Thoracic aorta (tissue), 2 donors: ENCODE data around the gene LYVE1. TPM values are rescaled to one million over a fixed set of nuclear protein-coding genes. Genes with fewer than 3 reads are reported as not detected.
A peak's percentile ranks its signal among the peaks of the same experiment; 100 is the strongest.

Source experiments
- ATAC-seq: fragments of 150-250 bp; one replicate; pipeline ENCODE4 v1.8.0; 2017; ENCODE audit warnings: low read depth; ENCODE audit not compliant: insufficient number of reproducible peaks, low FRiP score
- DNase-seq: peaks from one replicate; pipeline ENCODE4 v3.0.0-alpha.2; 2020; ENCODE audit warnings: low spot score
- H3K27ac ChIP-seq, 2 donors: fragments of 200-600 bp; sonication (generic); 1 replicate in 1 of 2; 2 replicates in 1 of 2; pipeline ENCODE4 v1.5.1; 2016; ENCODE audit warnings: mild to moderate bottlenecking in 2 of 2, moderate library complexity in 2 of 2
- H3K27me3 ChIP-seq: fragments of 200-600 bp; sonication (generic); replicated peaks from 2 replicates; pipeline ENCODE4 v1.6.0; 2016; ENCODE audit warnings: mild to moderate bottlenecking; ENCODE audit not compliant: insufficient read depth
- H3K36me3 ChIP-seq: fragments of 200-600 bp; sonication (generic); one replicate; pipeline ENCODE4 v1.5.1; 2016
- H3K4me1 ChIP-seq, 2 donors: fragments of 200-600 bp; sonication (generic); 1 replicate in 1 of 2; 2 replicates in 1 of 2; pipeline versions ENCODE4 v1.5.1 to v1.6.0; 2016; ENCODE audit warnings: low read depth in 2 of 2, mild to moderate bottlenecking in 1 of 2; ENCODE audit not compliant: control insufficient read depth in 1 of 2
- H3K4me3 ChIP-seq: fragments of 200-600 bp; sonication (generic); 2 replicates; pipeline ENCODE4 v1.5.1; 2016; ENCODE audit warnings: mild to moderate bottlenecking
- H3K9me3 ChIP-seq: fragments of 200-600 bp; sonication (generic); 2 replicates; pipeline ENCODE4 v1.5.1; 2016
- total RNA-seq, 2 donors: library from RNA; depleted of rRNA; stranded (reverse); fragments of >200 nt; gene quantifications; one replicate each; pipeline versions ENCODE4 v1.1.0 to v1.2.3, GENCODE V29; 2016
- TF ChIP-seq, protein P1 (sequence below): fragments of 200-600 bp; sonication (generic); IDR thresholded peaks from one replicate; pipeline ENCODE4 v1.5.1; 2019; ENCODE audit warnings: antibody characterized with exemption

The LYVE1 gene
- total RNA-seq, 2 donors from 2014 or later = 81.5 to 121 TPM

DNA sequence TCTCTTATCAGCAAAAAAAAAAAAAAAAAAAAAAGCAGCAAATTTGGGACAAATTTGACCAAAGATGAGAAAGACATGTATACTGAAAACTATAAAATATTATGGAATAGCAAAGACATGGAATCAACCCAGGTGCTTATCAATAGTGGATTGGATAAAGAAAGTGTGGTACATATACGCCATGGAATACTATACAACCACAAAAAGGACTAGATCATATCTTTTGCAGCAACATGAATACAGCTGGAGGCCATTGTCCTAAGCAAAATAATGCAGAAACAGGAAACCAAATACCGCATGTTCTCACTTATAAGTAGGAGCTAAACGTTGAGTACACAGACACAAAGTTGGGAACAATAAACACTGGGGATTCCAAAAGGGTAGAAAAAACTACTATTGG lies 25.7 kb downstream of the LYVE1 start:
- ATAC-seq (no peak), DNase-seq (no peak)
- Histone ChIP-seq H3K36me3 (no peaks in the 10 kb centered on the region), H3K27ac (no peak overlapping the region), H3K9me3 (no peaks in the 10 kb centered on the region), H3K4me3 (no peak overlapping the region), H3K4me1 (peaks cover 7 to 22% of the 10 kb centered on the region in 2 donors), H3K27me3 (no peaks in the 10 kb centered on the region)
- TF ChIP-seq, protein P1, sequence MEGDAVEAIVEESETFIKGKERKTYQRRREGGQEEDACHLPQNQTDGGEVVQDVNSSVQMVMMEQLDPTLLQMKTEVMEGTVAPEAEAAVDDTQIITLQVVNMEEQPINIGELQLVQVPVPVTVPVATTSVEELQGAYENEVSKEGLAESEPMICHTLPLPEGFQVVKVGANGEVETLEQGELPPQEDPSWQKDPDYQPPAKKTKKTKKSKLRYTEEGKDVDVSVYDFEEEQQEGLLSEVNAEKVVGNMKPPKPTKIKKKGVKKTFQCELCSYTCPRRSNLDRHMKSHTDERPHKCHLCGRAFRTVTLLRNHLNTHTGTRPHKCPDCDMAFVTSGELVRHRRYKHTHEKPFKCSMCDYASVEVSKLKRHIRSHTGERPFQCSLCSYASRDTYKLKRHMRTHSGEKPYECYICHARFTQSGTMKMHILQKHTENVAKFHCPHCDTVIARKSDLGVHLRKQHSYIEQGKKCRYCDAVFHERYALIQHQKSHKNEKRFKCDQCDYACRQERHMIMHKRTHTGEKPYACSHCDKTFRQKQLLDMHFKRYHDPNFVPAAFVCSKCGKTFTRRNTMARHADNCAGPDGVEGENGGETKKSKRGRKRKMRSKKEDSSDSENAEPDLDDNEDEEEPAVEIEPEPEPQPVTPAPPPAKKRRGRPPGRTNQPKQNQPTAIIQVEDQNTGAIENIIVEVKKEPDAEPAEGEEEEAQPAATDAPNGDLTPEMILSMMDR = no peak

DNA sequence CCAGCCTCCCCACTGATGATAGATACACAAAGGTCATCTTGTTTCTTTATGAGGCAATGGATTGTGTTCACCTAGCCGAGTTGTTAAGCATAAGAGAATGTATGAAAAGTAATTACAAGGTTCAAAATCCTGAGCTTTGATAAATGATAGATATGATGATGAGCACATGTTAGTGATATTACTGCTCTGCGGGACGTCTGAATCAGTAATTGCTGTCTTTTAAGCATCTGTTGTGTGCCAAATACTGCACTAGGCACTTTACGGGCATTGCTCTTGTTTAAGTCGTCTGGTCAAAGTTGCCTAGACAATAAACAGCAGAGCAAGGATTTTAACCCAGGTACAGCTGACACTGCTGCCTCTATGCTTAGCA lies 26.9 kb downstream of the LYVE1 start:
- Histone ChIP-seq H3K27me3 (no peaks in the 10 kb centered on the region), H3K9me3 (no peaks in the 10 kb centered on the region), H3K27ac (peak overlapping the region; percentile 91 to 95), H3K36me3 (no peaks in the 10 kb centered on the region), H3K4me1 (peaks cover 13 to 33% of the 10 kb centered on the region in 2 donors), H3K4me3 (peak overlapping the region; percentile 85)
- TF ChIP-seq, protein P1 = no peak
- DNase-seq (no peak), ATAC-seq (no peak)

DNA sequence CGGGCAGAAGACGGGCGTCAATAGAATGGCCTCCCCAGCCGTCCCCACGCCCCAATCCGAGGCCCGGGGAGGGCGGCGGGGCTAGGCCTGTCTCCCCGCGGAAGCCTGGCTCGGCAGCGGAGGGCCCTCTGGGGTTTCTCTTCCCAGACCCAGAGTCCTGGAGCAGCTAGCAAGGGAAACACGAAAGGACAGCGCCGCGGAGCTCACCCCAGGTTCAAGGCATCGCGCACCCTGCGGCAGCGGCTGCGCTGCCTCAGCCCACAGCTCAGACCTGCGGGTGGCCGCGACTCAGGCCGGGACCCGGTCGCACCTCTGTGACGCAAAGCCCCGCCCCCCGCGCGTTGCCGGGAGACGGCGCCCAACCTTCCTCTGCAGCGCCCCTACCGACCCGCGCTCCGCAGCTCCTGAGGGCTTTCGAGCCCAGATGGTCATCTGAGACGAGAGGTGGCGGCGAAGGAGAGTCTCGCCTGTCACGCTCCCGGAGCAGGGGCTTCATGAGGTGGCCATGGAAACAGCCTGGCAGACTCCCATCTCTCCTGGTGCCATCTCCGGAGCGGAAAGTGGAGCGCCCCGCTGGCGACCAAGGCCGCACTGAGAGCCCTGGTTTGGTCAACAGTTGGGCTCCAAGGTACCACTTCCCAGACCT lies 27.4 kb downstream of the LYVE1 start, which contains the start of gene RNF141:
TSS of gene RNF141 (minus strand) at position 273 of the 646 bp plus-strand sequence. CDS start 7,029 bp downstream, outside the sequence.
- Histone ChIP-seq H3K4me1 (peaks cover 17 to 38% of the 10 kb centered on the region in 2 donors), H3K9me3 (no peaks in the 10 kb centered on the region), H3K36me3 (no peaks in the 10 kb centered on the region), H3K27ac (peak within 1 kb of the TSS; percentile 91 to 95), H3K27me3 (no peaks in the 10 kb centered on the region), H3K4me3 (peak within 1 kb of the TSS; percentile 85)
- DNase-seq = peak; percentile 85
- peak; percentile 87 for ATAC-seq
- TF ChIP-seq, protein P1 = peak; percentile 81

DNA sequence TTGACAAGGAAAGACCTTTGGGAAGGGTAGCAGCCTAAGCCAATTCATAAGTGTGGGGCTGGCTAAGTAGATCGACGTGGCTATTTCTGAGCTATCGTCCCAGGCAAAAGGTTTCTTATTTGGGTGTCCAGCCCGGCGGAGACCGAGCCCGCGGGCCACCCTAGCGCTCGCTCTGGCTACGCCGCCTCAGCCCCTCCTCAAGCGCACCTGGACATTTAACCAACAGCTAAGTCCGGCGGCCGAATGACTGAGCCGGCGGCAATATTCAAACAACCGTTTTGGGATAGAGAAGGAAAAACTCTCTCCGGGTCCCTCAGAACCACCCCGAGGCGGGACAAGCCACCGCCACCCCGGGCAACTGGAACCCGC lies 27.9 kb downstream of the LYVE1 start:
- ATAC-seq (peak; percentile 14), DNase-seq (no peak)
- Histone ChIP-seq H3K27me3 (no peaks in the 10 kb centered on the region), H3K27ac (peak overlapping the region; percentile 91 to 95), H3K4me3 (peak overlapping the region; percentile 85), H3K9me3 (no peaks in the 10 kb centered on the region), H3K36me3 (no peaks in the 10 kb centered on the region), H3K4me1 (peaks cover 23 to 43% of the 10 kb centered on the region in 2 donors)
- TF ChIP-seq, protein P1 = no peak

DNA sequence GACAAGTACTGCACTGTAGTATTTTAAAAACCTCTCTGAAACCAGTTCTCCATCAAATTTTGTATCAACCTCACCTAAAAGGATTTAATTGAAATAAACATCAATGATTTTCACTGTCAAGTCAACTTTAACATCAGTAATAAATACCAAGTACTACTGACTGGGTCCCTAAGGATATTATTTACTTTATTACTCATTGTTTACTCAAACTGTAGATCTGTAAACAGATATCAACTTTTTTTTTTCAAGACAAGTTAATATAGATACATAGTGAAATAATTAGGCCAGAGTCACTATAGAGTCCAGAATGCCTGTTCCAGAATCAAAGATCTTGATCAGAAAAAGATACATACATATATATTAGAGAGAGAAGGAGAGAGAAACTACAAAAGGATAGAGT lies 29.1 kb downstream of the LYVE1 start:
- Histone ChIP-seq H3K4me3 (peak overlapping the region; percentile 85), H3K27me3 (no peaks in the 10 kb centered on the region), H3K27ac (peak overlapping the region; percentile 91 to 95), H3K36me3 (no peaks in the 10 kb centered on the region), H3K9me3 (no peaks in the 10 kb centered on the region), H3K4me1 (peaks cover 25 to 46% of the 10 kb centered on the region in 2 donors)
- TF ChIP-seq, protein P1 = no peak
- no peak for ATAC-seq
- DNase-seq = no peak
